T-helper 1 cell (primary cell): ENCODE data around the gene KMT2C.
"Not testable (repeated sequence)": the region's sequence is repeated elsewhere in the genome, so short reads cannot be mapped to it uniquely, and the experiment has no call there.

Source experiments
- DNase-seq, 5 donors: peaks; one replicate each; pipeline ENCODE4 v3.0.0-alpha.2; 2012 to 2020

Gene KMT2C

DNA sequence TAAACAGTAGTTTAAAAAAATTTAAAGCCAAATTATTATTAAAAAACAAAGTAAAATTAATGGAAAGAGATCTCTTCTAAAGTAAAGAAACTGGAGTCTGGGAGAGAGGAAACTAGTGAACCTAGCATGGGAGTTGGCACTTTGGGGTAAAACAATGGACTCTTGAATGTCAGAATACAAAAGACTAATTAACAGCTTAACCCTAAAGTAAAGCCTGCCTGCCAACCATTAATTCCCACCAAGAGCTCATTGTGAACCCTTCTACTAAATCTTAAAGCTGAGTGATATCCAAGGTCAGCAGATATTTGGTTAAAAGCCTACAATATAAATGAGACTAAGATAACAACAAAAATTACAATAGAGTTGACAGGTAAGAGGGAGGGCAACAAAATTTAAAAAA, 36.5 kb downstream of the KMT2C start:
- no peak for DNase-seq

DNA sequence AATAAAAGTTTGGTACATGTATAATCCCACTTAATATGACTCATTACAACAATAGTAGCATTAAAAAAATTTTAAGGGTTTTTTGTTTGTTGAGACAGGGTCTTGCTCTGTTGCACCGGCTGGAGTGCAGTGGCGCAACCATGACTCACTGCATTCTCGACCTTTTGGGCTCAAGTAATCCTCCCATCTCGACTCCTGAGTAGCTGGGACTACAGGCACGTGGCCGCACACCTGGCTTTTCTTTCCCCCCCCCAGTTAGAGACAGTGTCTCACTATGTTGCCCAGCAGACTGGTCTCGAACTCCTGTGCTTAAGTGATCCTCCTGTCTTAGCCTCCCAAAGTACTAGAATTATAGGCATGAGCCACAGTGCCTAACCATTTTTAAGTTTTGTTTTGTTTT, 40.7 kb downstream of the KMT2C start:
- no peak for DNase-seq

DNA sequence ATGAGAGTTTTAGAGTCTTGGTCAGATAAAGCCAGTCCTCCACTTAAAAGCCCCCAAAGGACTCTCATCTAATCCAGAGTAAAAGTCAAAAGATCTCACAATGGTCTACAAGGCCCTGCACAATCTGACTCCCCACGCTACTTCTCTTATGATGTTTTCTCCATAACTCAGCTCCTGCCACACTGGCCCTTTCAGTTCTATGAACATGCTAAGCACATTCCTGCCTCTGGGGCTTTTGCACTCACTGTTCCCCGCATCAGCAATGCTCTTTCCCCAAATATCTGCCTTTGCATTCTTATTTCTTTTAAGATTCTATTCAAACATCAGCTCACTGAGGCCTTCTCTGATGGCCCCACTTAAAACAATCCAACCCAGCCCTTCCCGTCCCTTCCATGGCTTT, 41.6 kb downstream of the KMT2C start:
- DNase-seq = not testable (repeated sequence)

DNA sequence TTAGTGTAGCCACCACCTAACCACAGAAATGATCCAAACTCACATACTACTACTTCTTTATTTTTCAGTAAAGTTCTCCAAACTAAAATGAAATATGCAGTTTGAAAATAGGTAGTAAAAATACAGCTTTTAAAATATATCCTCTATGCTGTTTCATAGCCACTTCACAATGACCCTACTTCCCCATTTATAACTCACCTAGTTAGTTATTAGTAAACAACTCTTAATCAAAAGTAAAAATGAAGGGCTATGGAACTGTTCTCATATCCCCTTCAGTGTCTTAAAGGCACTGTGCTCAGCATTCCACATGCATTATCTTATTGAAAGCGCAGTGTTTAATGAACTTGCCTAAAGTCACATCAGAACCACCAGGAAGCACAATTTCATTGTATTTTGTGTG, 43.5 kb downstream of the KMT2C start:
- no peak for DNase-seq

DNA sequence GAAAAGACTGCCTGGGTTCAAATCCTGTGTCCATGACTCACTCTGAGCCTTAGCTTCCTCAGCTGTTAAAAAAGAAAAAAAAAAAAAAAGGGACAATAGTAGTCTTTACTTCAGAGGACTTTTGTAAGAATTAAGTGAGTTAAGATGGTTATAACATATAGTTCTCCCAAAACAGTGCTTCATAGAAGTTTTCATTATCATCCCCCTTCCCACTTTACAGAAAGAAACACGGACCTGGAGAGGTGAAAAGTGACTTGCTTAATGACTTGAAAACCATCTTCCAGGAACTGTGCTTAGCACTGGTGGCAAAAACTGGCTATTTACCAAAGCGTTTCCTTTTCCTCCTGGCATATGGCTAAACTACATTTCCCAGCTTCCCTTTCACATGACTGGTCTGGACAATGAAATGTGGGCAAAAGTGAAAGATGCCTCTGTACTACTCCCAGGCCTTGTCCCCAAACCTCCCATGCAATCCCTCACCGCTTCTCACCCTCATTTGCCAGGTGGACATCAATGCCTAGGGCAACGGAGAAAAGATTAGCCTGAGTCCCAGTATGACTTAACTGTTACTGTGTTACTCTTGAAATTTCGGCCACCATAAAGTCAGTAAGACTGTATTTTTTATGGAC, 49.6 kb downstream of the KMT2C start:
- DNase-seq = not testable (repeated sequence)

DNA sequence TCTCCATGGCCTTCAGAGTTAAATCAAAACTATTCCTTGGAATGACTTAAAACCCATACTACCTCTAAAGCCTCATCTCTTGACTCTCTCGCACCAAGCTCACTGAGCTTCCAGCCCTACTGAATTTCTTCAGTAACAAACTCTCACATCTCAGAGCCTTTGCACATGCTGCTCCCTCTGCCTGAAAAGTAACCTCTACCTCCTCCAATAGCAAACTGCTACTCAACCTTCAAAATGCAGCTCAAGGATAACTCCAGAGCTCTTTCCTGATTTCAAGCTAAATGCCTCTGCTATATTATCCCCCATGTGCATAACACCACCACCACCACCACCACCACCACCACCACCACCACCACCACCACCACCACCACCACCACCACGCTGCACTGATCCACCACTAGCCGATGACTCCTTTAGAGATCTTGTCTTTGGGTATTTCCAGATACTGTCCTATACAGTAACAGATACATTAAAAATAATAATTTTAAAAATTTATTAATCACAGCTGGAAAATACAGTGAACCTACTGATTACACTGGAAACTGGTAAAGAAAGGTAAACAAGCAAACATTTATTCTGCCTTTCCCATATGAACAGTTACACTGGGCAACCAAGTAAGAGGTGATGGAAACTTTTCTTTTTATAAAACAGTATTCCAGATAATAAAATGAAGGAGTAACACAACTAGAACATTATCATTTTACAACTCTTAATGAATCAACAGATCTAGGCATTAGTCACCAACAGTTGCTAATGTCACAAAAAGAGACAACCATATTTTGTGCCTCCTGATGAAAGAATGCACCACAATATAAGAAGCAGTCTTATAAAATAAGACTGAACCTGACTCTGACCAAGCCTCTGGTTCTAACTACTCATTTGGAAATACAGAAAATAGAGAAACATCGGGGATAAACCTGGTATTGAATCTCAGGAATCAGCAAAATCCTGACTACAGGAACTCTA, 51.3 kb downstream of the KMT2C start:
- not testable (repeated sequence) for DNase-seq

DNA sequence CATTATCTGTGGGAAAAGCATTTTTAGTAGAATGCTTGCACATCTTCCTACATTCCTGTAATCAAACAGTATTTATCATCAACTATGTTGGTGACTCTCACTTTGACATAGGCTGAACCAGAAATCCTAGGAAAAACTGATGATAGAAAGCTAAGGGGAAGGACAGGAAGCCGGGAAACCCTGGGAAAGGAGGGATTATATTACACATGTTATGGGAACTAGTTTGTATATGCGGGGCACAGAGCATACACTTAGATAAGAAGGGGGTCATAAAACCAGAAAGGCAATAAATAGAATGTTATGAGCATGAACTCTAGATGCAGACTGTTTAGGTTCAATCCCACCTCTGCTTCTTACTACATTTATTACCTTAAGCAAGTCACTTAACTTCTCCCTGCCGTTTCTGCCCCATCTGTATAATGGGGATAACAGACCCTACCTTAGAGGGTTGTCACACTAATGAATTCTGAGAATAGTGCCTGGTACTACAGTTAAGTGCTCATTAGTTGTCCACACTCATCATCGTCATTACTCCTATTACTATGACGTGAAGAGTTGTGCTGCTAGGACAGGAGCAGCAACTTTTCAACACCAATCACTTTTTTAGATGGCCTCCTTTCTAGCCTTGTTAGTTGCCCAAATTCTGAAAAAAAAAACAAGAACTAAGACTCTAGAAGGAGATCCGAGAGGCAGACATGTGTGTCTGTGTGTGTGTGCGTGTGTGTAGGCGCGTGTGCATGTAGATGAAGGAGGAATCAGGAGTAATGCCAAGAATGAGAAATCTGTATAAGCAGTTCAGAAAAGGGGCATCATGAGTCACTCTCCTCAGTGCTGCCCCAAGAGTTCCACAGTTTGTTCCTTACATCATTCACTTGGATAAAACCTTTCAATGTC, 52.2 kb downstream of the KMT2C start:
- no peak for DNase-seq

DNA sequence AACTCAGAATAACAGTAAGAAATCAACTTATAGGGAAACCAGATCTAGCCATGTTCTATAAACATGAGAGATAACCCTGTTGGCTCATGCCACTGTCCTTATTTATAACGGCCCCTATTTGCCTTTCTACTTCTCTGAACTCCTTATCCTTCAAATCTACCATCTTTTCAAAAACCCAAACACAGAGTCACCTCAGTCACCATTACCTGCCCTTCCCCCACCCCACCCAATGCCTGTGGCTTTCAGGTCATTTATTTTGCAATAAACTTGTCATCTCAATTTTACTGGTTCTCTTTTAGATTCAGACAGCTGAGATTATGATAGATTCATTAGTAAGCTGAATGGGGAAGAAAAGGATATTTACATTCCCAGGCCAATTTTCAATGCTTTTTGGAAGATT, 53.6 kb downstream of the KMT2C start:
- DNase-seq = no peak

DNA sequence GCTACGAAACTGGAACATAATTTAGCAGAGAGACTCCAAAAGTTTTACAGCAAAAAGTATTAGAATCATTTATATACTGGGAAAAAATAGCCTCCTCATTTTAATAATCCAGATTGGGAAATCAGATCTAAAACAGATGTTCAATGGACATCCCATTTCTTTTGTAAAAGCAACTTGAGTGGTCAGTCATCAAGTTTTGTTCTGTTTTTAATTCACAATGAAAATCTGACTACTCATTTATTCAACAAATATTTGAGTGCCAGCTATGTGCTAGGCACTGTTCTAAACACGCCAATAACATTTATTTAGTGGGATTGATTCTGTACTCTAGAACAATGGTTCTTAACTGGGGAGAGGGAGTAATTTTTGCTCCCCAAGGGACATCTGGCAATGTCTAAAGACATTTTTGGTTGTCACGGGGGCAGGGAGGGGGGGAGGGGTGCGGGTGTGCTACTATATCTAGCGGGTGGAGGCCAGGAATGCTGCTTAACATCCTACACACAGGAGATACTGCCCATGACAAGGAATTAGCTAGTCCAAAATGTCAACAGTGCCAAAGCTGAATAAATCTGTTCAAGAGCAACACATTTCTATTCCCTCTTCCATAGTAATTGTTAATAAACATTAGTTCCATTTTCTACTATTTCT, 54.7 kb downstream of the KMT2C start:
- DNase-seq = not testable (repeated sequence)

DNA sequence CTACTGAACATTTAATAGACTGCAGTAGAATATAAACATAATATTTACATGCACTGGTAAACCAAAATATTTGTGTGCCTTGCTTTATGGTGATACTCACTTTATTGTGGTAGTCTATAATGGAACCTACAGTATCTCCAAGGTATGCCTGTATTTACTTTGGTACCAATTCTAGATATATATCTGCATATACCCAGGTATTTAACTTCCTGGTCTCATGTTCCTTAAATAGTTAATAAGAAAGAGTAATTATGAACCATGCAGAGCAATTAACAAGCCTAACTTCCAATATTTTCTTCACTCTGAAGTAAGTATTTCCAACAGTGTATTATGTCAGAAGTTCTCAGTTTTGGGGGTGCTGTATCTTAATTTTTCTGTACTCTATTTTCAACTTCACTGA, 57.3 kb downstream of the KMT2C start:
- DNase-seq = not testable (repeated sequence)

DNA sequence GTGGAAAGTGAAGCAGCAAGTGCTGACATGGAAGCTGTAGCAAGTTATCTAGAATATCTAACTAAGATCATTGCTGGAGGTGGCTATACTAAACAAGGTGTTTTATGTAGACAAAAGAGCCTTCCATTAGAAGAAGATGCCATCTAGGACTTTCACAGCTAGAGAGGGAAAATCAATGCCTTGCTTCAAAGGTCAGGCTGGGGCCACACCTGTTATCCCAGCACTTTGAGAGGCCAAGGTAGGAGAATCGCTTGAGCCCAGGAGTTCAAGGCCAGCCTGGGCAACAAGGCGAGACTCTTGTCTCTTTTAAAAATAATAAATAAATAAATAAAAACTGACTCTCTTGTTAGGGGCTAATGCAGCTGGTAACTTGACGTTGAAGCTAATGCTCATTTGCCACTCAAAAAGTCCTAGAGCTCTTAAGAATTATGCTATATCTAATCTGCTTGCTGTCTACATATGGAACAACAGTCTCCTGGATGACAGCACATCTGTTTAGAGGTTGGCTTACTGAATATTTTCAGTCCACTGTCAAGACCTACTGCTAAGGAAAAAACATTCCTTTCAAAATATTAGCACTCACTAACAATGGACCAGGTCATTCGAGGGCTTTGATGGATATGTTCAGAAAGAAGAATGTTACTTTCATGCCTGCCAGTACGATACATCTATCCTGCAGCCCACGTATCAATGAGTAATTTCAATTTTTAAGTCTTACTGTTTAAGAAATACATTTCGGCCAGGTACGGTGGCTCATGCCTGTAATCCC, 58.9 kb downstream of the KMT2C start:
- not testable (repeated sequence) for DNase-seq

DNA sequence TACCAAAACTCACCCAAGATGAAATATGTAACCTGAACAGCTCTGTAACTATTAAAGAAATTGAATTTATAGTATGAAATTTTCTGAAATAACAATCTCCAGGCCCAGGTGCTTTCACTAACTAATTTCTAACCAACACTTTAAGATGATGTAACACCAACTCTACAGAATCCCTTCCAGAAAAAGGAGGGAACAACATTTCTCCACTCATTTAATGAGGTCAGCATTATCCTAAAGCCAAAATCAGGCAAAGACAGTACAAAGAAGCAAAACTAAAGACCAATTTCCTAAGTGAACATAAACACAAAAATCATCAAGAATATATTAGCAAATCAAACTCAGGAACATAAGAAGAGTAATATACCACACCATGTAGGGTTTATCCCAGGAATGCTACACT, 65.5 kb downstream of the KMT2C start:
- no peak for DNase-seq

DNA sequence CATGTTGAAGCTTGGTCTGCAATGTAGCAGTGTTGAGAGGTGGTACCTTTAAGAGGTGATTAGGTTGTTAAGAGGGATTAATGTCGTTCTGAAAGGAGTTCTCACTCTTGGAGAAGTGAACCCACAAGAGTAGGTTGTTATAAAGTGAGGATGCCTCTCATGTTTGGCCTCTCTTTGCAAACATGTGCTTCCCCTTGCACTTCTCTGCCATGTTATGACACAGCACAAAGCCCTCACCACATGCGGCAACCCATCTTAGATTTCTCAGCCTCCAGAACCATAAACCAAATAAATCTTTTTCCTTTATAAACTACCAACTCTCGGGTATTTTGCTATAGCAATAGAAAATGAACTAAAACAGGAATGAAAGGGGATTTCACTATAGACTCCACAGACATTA, 66.3 kb downstream of the KMT2C start:
- no peak for DNase-seq

DNA sequence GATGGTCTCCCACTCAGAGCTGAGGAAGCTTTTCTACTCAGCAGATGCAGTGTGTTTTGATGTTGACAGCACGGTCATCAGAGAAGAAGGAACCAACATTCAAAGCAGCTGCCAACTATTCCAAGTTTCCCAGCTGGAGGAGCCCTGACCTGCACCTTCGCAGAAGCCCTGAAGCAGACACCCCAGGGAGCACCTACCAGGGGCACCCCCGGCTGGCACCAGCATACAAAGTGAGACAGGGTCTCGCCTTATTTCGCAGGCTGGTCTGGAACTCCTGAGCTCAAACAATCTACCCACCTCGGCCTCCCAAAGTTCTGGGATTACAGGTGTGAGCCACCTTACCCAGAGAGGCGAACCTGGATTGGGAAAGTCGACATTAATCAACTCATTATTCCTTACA, 68.6 kb downstream of the KMT2C start:
- DNase-seq = no peak

DNA sequence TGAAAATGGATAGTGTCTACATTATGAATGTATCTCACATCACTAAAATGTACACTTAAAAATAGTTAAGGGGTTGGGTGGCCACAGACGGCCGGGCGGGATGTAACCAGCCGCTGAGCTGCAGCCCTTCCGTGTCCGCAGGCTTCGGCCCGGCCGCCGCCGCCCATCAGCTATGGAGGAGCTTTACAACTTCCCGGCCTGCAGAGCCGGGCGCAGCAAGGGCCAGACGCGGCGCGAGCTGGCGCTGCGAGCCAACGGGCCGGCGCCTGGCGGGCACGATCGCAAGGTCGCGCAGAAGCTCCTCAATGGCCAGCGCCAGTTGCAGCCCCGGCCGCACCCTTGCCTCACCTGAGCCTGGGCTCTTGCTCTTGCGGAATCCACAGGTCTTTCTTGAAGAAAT, 69.1 kb downstream of the KMT2C start:
- peak in 1 of 5 donors; percentile 7 for DNase-seq

DNA sequence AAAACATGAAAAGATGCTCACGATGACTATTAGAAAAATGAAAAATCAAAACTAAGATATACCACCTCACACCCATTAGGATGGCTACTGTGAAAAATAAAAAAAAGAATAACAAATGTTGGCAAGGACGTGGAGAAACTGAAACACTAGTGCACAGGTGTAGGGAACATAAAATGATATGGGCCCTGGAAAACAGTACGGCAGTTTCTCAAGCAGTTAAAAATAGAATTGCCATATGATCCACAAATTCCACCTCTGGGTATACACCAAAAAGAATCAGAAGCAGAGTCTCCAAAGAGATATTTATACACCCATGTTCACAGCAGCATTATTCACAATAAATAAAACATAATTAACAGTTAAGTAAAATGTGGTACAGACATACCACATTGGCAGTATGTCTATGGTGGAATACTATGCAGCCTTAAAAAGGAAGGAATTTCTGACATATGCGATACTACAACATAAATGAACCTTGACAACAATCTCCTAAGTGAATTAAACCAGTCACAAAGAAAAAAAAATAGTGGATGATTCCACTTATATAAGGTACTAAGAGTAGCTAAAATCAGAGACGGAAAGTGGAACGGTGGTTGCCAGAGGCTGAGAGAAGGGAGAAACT, 69.7 kb downstream of the KMT2C start:
- no peak for DNase-seq

DNA sequence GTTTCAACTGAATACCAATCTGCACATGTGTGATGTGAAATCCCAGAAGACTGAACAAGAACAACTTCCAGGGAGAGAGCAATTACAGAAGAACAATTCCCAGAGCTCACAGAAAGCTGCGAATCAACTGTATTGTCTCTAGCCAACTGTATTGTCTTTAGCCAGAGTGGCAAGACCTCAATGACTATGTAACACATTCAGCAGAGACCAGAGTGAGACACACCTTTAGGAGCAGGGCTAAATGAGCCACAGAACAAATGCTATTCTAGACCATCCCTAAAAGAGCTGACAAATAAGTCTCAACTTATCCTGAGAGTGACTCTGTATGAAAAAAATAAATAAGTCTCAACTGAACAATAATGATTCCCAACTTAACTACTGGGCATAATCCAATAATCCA, 72.0 kb downstream of the KMT2C start:
- no peak for DNase-seq

DNA sequence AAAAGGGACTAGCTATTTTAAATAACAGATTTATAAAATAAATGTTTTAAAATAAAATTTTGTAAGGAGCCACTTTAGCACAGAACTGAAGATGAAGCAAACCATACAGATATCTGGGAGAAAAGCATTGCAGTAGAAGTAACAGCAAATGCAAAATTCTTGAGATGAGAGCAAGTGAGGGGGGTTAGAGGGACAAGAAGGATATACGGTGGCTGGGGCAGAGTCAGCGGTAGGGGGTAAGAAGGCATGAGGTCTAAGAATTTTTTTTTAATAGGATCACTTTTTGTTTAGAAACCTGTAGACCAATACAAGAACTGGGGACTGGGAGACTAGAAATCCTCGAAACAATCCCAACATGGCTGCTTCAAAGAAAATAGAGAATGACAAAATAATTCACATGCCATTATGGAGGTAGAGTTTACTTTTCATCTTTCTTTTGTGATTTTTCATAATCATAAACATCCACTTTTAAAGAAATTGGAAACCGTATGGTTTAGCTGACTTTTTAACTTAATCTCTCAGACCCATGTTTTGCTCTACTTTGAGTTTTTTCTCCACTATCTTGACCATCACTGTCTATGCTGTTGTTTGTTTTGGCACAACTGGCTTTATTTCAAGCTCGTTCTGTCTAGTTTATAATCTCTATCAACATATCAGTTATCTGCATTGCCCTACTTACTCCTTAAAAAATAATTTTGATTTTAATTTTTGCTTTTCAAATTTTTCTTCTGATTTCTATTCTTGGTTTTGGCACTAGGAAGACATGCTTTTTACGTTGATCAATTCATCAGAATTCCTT, 73.5 kb downstream of the KMT2C start:
- DNase-seq = no peak

DNA sequence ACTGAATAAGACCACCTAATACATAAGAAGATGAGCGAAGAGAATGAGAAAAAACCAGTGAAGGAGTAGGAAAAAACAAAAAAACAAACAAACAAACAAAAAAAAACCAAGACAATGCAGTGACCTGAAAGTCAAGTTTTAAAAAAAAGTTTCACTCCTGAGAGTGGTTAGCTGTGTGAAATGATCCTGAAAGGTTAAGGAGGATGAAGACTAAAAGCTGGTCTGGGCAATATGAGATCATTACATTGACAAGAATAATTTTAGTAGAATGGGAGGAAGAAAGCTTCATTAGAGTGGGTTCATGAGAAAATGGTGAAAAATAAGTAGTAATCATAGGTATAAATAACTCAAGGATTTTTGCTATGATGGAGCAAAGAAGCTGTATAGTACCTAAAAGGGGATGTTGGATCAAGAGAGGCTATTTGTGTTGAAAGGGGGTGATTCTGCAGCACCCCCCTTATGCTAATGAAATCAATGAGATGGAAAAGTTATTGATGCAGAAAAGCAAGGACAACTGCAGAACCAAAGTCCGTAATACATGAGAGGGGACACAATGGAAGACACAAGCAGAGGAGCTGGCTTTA, 80.2 kb downstream of the KMT2C start:
- no peak for DNase-seq

DNA sequence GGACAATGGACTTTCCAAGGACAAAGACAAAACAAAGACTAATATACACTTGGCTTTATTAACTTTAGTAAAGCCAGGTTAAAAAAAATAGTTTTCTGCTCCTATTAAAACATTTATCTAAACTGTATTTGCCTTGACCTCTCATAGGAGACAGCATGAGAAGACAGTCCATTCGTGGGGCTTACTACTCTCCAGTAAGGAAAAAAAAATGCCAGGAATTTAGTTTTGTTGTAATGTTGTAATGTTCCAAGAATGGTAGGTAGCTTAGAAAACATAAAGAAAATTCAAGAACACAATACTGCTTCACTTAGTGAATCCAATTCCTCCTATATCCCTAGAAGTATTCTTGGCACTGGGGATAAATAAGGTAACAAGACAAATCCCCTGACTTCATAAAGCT, 81.7 kb downstream of the KMT2C start:
- no peak for DNase-seq
